CD4-positive, alpha-beta T cell treated with Interleukin-15 for 1 hour (primary cell): ENCODE measurements around the gene MUSTN1.

ENCODE experiments used
- DNase-seq: peaks from one replicate; pipeline ENCODE4 v3.0.0-alpha.2; 2020

MUSTN1 gene

GRCh38 chr3:52831500-52832301 is 3.1 kb downstream of the MUSTN1 start:
- DNase-seq: no peak

DNA sequence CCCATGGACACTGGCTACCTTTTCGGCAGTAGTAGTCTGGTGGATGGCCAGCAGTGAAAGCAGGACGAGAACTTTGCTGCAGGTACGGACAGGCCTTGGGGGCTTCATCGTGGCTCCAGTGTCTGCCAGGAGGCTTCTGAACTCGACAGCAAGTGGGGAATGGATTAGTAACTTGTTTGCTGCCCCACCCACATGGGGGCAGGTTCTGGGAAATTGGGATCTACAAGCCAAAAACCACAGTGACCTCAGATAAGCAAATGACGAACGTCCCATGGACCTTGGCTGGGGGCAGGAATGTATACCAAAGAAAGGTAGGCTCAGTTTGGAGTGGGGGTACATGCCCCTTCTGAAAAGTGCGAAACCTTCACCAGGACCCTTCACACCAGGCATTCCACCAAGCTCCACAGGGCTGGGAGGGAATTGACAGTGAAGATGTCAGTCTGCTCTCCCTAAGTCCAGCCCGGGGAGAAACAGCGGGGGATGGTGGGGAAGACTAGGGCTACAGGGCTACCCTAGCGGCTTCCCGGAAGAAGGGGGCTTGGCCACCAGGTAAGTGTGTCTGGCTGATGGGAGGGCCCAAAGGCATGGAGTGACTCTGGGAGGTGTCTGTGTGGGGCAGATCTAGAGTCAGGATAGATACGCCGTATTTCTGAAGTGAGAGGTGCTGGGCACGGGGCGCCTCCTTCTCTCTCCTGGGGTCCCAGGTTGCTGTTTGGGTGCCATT is 4.1 kb downstream of the MUSTN1 start, which contains the start of gene ITIH4:
Gene ITIH4, minus strand, starts transcription at position 138 of the 724 bp plus-strand sequence. Its CDS starts 30 bp downstream, at position 108.
- no peak for DNase-seq

DNA sequence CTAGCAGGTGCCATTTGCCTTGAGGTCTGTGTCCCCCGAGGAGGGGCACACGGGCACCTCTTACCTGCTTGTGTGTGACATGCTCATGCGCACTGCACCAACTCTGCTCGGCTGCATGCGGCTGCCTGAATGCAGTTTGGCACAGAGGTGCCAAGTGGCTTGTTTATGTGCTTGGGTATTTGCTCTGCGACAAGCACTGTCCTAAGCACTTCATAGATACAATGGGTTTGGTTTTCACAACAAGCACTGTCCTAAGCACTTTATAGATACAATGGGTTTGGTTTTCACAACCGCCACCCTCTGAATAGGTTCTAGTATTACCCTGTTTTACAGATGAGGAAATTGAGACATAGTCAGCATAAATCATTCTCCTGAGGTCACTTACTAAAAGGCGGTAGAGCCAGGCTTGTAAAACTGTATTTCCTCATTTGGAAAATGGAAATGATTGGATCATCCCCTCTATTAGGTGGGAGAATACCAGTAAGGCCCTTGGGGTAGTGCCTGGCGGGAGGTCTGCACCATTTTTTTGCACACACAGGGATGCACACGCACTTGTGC is 4.8 kb downstream of the MUSTN1 start:
- no peak for DNase-seq

DNA sequence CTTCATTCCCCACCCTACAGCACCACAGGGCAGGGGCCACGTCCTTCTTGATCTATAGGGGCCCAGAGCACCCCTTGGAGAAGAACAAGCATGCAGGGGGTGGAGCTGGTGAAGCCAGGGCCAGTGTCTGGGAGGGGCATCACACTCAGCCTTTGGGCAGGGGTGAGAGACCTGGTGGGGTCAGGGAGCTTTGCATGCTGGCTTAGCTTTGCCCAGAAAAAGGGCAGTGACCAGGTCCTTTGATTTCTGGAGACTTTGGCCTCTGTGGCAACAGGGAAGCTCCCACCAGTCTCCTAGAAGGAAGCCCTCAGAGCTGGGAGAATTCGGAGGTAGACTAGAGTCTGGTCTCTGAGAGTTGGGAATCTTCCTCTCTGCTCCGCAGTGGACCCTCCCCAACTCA is 5.3 kb downstream of the MUSTN1 start:
- DNase-seq: no peak

DNA sequence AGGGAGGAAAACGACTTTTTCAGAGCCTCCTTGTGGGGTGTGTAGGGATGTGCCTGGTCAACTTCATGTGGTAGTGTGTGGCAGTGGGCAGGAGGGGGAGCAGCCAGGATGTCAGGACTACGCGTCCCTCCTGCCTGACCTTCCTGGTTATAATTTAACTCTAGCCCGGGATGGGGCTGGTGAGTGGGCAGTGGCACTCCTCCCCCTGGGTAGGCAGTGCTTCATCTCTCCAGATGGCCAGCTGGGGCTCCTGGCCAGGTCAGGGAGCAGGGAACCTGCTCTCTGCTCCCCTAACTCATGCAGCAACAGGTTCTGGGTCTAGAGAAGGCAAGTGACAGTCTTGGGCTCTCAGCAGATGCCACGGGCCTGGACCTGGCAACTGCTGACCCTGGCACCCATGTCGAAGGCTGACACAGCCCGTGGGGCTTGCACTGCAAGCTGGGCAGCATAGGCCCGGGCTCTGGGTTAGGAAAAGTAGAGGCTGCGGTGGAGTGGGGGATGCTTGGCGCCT is 6.9 kb downstream of the MUSTN1 start:
- DNase-seq: no peak

DNA sequence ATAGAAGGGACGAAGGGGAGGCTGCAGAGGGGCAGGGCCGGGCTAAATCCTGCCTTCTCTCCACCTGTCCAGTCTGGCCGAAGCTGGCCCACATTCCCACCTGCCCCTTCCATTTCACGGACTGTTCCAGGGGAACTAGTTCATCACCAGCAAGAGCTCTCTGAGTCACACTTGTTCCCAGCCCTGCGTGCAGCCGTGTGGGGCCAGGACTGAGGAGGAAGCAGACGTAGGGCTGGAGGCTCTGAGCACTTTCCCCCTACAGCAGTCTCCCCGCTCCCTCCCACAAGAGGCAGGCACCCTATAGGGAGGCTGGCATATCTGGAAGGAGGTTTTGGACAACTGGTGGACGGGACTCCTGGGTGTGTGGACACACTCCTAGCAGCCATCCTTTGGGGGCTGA is 7.4 kb downstream of the MUSTN1 start:
- no peak for DNase-seq

- no peak for DNase-seq
Measured at GRCh38 chr3:52824037-52824436, 10.8 kb downstream of the MUSTN1 start.

GRCh38 chr3:52822363-52822762 is 12.5 kb downstream of the MUSTN1 start:
- no peak for DNase-seq

- DNase-seq: no peak
Measured at GRCh38 chr3:52820736-52821135, 14.1 kb downstream of the MUSTN1 start.

GRCh38 chr3:52819936-52820335 is 14.9 kb downstream of the MUSTN1 start:
- DNase-seq: no peak

DNA sequence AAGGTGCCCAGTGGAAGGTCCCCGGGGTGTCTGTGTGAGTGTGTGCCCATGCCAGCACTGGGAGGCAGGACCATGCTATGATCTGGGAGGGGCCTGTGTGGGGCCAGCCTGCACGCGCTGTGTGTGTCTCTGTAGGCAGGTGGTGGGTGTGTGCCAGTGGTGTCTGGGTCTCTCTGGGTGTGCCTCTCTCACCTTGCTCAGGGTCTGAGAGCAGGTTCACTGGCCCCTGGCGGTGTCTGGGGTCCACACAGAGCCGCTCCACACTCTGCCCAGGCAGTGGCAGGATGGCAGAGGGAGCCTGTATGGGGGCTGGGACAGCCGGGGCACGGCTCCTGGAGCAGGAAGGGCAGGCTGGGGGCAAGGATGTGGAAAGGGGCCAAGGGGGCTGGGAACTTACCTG is 17.0 kb downstream of the MUSTN1 start:
- DNase-seq: no peak

DNA sequence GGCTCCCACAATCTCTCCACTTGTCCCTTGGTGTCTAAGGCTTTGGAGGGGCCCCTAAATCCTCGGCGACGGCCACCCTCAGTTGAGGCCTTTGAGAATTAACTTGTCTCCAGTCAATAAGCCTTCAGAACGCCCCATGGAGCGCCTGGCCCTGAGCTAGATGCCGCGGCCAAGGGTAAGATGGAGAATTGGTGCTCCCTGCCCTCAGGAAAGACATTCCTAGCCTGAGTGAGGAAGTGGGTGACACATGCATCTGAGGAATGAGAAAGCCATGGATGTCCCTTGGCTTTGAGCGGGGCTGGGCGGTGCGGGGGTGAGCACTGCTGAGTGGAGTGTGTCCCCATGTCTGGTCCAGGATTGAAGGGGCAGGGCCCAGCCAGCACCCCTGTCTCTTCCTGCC is 17.6 kb downstream of the MUSTN1 start:
- DNase-seq: no peak

DNA sequence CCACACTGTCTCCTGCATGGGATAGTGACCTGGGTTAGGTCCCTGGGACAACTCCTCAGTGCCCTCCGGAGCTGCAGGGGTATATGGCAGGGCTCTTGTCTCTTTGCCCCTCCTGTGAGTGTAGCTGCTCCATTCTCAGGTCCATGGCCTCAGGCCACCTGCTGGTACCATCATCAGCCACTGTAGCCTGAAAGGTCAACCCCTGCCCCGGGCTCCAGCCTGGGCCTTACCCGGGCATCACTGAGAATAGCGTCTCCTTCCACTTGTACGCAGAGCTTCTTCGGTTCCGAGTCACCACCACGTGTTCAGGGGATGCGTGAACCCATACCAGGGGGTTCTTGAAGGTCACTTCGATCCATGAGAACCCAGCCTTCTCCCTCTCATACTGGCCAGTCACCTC is 18.2 kb downstream of the MUSTN1 start:
- DNase-seq: no peak

- DNase-seq: no peak
Measured at GRCh38 chr3:52816199-52816598, 18.6 kb downstream of the MUSTN1 start.

DNA sequence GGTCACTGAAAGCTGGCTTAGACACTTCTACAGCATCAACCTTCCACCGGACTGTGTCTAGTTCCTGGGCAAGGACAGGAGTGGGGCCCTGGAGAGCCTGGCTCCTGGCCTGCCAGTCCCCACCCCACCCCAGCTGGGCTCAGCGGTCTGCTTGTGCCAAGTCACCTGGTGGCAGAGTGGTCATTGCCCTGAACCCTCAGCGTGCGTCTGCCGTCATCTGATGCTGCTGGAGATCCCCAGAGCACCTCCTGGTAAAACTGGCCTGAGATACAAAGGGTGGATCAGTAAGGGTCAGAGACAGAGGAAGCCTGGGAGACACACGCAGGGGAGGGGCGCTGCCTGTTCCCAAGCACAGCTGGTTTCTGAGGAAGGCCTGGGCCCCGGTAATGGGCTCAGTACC is 21.0 kb downstream of the MUSTN1 start:
- no peak for DNase-seq

- DNase-seq: no peak
Measured at GRCh38 chr3:52811452-52812011, 23.3 kb downstream of the MUSTN1 start.

DNA sequence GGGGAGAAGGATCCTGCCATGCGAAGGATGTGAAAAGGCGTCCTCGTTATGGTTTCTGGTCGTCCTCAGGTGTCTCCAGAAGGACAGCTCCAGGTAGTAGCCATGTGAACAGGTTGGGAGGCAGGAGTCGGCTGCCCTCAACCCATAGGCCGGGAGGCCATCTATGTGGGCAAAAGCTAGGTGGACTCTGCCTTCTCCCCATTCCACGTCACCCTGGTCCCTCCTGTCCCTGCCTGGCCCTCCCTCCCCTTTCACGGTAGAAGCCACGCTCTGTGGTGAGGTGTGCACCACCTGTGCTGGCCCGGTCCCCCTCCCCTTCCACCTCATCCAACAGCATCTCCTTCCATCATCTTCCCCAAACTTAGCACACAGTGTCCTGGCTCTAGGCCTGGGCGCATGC is 23.9 kb downstream of the MUSTN1 start:
- DNase-seq: no peak

DNA sequence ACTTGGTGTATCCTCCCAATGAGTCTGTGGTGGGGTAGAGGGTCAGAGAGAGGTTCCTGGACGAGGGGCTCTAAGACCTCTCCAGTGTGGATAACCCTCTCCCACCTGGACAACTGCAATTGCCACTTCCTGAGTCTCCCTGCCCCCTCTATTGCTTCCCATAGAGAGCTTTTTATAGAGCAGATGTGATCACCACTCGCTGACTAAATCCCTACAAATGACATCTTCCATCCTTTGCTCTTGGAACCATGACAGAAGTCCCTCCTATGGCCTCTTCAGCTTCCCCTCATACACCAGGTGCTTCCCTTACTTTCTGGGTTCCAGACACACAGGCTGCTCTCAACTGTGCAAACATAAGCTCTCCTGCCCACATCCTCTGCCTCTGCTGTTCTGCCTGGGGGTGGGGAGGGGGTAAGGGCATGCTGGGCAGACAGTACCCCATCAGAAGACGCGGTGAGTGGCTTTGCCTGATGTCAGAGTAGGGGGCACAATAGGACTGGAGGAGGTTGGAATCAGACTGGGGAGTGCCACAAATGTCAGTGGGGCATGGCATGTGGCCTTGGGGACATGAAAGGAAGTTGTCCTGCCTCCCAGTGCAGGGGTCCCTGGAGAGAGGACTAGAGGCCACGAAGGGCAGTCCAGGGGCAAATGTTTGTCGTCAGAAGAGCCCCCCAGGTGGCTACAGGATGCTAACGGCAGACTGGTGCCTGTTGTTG is 25.0 kb downstream of the MUSTN1 start:
- DNase-seq: no peak

DNA sequence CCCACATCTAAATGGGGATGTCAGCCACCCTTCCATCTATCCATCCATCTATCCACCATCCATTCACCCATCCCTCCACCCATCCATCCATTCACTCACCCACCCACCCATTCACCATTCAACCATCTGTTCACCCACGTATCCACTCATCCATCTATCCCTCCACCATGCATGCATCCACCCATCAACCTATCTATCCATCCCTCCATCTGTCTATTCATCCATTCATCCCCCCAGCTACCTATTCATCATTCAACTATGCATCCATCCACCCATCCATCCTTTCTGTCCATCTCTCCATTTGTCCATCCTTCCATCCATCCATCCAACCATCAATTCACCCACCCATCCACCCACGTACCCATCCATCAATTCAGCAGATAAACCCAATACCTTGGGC is 25.7 kb downstream of the MUSTN1 start:
- DNase-seq: no peak

- DNase-seq: no peak
Measured at GRCh38 chr3:52805270-52806039, 29.4 kb downstream of the MUSTN1 start.

- DNase-seq: no peak
Measured at GRCh38 chr3:52801839-52802238, 33.0 kb downstream of the MUSTN1 start.

- DNase-seq: no peak
Measured at GRCh38 chr3:52800079-52800478, 34.7 kb downstream of the MUSTN1 start.
